Spleen (tissue), 3 donors: ENCODE results near the gene FGF5.

ENCODE experiments used
- POLR2A ChIP-seq, 3 donors: fragments of 450-650 bp; IDR thresholded peaks; one replicate each; pipeline ENCODE4 v1.5.1; 2017; ENCODE audit warnings: antibody characterized with exemption in 3 of 3, mild to moderate bottlenecking in 1 of 3
- POLR2AphosphoS5 ChIP-seq, 3 donors: sonication (generic); formaldehyde crosslinking; IDR thresholded peaks; one replicate each; pipeline ENCODE4 v1.5.1; 2017; ENCODE audit warnings: antibody characterized with exemption in 3 of 3

DNA sequence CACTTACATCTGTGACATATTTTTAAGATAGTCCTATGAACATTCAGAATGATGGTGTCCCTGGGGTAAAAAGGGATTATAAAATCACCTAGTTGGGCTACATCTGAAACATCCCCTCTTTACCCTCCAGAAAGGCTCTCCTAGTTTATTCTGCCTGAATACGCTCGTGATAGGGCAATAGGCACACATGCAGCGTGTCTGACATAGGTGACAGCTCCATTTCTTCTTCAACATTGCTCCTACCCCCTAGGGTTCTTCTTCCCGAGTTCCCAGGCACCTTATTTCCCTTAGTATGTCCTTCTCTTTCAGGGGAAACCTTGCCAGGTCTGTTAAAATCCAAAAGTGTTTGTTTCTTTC, 42.0 kb downstream of the FGF5 start:
- TF ChIP-seq POLR2A (IDR thresholded peaks at IDR 0.05) (no peak), POLR2AphosphoS5 (IDR thresholded peaks at IDR 0.05) (no peak)
